Adipocyte (in vitro differentiated cells): ENCODE results near the gene HOXD11.

ENCODE experiments used
- DNase-seq: peaks from one replicate; pipeline ENCODE4 v3.0.0-alpha.2; 2015; ENCODE audit warnings: low read depth
- H3K27me3 ChIP-seq: replicated peaks from 2 replicates; pipeline ENCODE4 v1.7.0; 2013; ENCODE audit warnings: mild to moderate bottlenecking, low read length, moderate library complexity; ENCODE audit not compliant: control insufficient read depth, insufficient read depth
- H3K36me3 ChIP-seq: 2 replicates; pipeline ENCODE4 v1.7.0; 2013; ENCODE audit warnings: low read length, mild to moderate bottlenecking, moderate library complexity; ENCODE audit not compliant: control insufficient read depth, insufficient read depth, severe bottlenecking
- H3K4me1 ChIP-seq: 2 replicates; pipeline ENCODE4 v1.7.0; 2013; ENCODE audit warnings: mild to moderate bottlenecking, low read length, moderate library complexity; ENCODE audit not compliant: control insufficient read depth, insufficient read depth
- H3K4me3 ChIP-seq: 2 replicates; pipeline ENCODE4 v1.7.0; 2013; ENCODE audit warnings: mild to moderate bottlenecking, low read length, moderate library complexity
- H3K9ac ChIP-seq: 2 replicates; pipeline ENCODE4 v1.7.0; 2013; ENCODE audit warnings: mild to moderate bottlenecking, low read length, moderate library complexity
- H3K9me3 ChIP-seq: 2 replicates; pipeline ENCODE4 v1.7.0; 2013; ENCODE audit warnings: mild to moderate bottlenecking, low read length, moderate library complexity; ENCODE audit not compliant: control insufficient read depth

HOXD11 gene

GRCh38 chr2:176128172-176128981, 21.3 kb downstream of the HOXD11 start:
- no peaks in the 10 kb centered on the region for H3K27me3 ChIP-seq
- H3K9me3 ChIP-seq: no peaks in the 10 kb centered on the region
- H3K36me3 ChIP-seq: no peaks in the 10 kb centered on the region
- peaks cover 20% of the 10 kb centered on the region for H3K4me1 ChIP-seq
- H3K4me3 ChIP-seq: peak overlapping the region; percentile 84
- H3K9ac ChIP-seq: peak overlapping the region; percentile 92
- no peak for DNase-seq

- H3K36me3 ChIP-seq: no peaks in the 10 kb centered on the region
- H3K4me3 ChIP-seq: peak within 1 kb of the TSS; percentile 91
- H3K9me3 ChIP-seq: no peaks in the 10 kb centered on the region
- H3K4me1 ChIP-seq: peaks cover 23% of the 10 kb centered on the region
- no peaks in the 10 kb centered on the region for H3K27me3 ChIP-seq
- DNase-seq: peak; percentile 34
- H3K9ac ChIP-seq: peak within 1 kb of the TSS; percentile 92
These were observed 22.1 kb downstream of the HOXD11 start, which contains the start of gene HOXD8 for GRCh38 chr2:176128982-176129796. HOXD8 (plus strand) TSS chr2:176129705; CDS start chr2:176130367, 662 bp downstream.

GRCh38 chr2:176129813-176130146, 22.7 kb downstream of the HOXD11 start:
- Histone ChIP-seq H3K36me3 (no peaks in the 10 kb centered on the region), H3K4me3 (peak overlapping the region; percentile 91), H3K4me1 (peaks cover 24% of the 10 kb centered on the region), H3K27me3 (no peaks in the 10 kb centered on the region), H3K9ac (peak overlapping the region; percentile 92), H3K9me3 (no peaks in the 10 kb centered on the region)
- DNase-seq: no peak

- peak; percentile 45 for DNase-seq
- H3K36me3 ChIP-seq: no peaks in the 10 kb centered on the region
- H3K27me3 ChIP-seq: no peaks in the 10 kb centered on the region
- H3K4me3 ChIP-seq: peak overlapping the region; percentile 91
- peak overlapping the region; percentile 92 for H3K9ac ChIP-seq
- H3K9me3 ChIP-seq: no peaks in the 10 kb centered on the region
- H3K4me1 ChIP-seq: peaks cover 30% of the 10 kb centered on the region
These were observed 23.3 kb downstream of the HOXD11 start for GRCh38 chr2:176130147-176130956.

- H3K9me3 ChIP-seq: no peaks in the 10 kb centered on the region
- H3K9ac ChIP-seq: peak overlapping the region; percentile 92
- no peaks in the 10 kb centered on the region for H3K27me3 ChIP-seq
- H3K36me3 ChIP-seq: no peaks in the 10 kb centered on the region
- no peak for DNase-seq
- peak overlapping the region; percentile 91 for H3K4me3 ChIP-seq
- H3K4me1 ChIP-seq: peaks cover 35% of the 10 kb centered on the region
These were observed 24.1 kb downstream of the HOXD11 start for GRCh38 chr2:176130957-176131847.

- H3K27me3 ChIP-seq: no peaks in the 10 kb centered on the region
- H3K4me3 ChIP-seq: peak overlapping the region; percentile 91
- H3K9ac ChIP-seq: peak overlapping the region; percentile 92
These were observed 24.7 kb downstream of the HOXD11 start for GRCh38 chr2:176131848-176132158.

DNA sequence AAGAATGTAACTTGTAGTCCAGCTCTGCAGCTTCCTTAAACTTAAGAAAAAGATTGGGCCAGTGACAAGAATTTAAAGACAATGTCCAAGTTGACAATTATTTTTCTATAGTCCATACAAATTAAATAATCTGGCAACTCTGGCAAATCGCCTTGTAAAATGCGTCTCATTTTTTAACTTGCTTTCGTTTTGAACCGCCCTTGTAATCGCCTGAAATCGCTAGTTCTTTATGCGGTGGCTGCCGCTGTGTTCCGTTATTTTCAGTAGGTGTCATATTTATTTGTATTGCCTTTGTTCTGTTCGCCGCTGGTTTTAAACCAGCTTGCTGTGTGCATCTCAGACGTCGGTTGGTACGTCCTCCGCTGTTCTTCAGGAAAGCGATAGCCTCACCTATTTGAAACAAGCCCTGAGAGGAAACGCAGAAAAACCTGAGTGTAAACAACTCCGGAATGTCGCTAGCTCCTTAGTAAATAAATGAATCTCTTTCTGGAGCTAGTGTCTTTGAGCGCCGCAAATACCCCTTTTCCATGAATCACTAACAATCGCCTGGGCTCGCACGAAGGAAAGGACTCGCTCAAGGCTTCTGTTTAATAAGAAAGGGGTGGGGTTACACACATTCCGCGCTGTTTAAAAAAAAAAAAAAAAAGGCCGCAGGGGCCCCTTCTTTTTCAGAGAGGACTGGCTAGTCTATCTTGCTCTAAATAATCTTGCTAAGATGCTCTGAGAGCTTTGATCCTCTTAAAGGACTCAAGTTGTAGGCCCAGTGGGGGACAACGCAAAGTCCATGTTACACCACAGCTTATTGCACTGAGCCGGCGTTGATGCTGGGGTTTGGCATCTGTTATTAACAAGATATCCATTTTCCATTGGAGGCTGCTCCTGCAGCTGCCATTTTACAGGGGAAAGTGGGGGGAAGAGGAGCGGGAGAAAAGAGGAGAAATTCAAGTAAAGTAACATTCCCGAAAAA, 25.4 kb downstream of the HOXD11 start:
- H3K4me1 ChIP-seq: peaks cover 32% of the 10 kb centered on the region
- no peaks in the 10 kb centered on the region for H3K9me3 ChIP-seq
- DNase-seq: no peak
- H3K9ac ChIP-seq: peak overlapping the region; percentile 92
- peak overlapping the region; percentile 91 for H3K4me3 ChIP-seq
- no peaks in the 10 kb centered on the region for H3K36me3 ChIP-seq
- no peaks in the 10 kb centered on the region for H3K27me3 ChIP-seq

More at GRCh38 chr2:176131848-176132158, 24.7 kb downstream of the HOXD11 start:
- no peak for DNase-seq
- Histone ChIP-seq H3K36me3 (no peaks in the 10 kb centered on the region), H3K4me1 (peaks cover 35% of the 10 kb centered on the region), H3K9me3 (no peaks in the 10 kb centered on the region)

- Histone ChIP-seq H3K9me3 (no peaks in the 10 kb centered on the region), H3K4me3 (no peak overlapping the region), H3K36me3 (no peaks in the 10 kb centered on the region), H3K27me3 (no peaks in the 10 kb centered on the region), H3K4me1 (peaks cover 31% of the 10 kb centered on the region), H3K9ac (peak overlapping the region; percentile 92)
- no peak for DNase-seq
These were observed 26.3 kb downstream of the HOXD11 start for GRCh38 chr2:176133389-176133788.

DNA sequence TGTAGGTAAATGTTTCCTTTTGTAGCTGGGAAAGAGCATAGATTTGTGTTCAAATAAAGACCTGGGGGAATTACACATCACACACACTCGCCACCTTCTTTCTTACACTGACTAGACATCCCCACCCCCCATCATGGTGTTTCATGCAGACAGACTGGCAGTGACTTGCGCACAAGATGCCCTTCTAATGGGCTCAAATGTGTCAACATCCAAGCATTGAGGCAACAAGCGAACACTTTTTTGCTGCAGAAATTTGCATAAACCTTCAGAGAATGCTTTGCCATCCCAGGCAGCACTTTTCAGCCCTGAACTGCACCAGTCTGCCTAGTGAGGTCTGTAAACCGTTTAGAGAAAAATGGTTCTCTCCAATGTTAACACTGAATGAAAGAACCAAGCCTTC, 27.0 kb downstream of the HOXD11 start:
- DNase-seq: no peak
- H3K4me3 ChIP-seq: no peak overlapping the region

More for the DNA sequence above, 27.0 kb downstream of the HOXD11 start:
- peaks cover 36% of the 10 kb centered on the region for H3K4me1 ChIP-seq
- H3K9ac ChIP-seq: no peak overlapping the region
- H3K36me3 ChIP-seq: no peaks in the 10 kb centered on the region
- H3K9me3 ChIP-seq: no peaks in the 10 kb centered on the region
- H3K27me3 ChIP-seq: no peaks in the 10 kb centered on the region
